Colon (tissue), 2 donors: ENCODE data around the gene SELENOM.

Experiments
- FAIRE-seq: peaks from 2 replicates; lab custom pipeline; 2012; peaks lifted over from hg19 to GRCh38; lab: Jason Lieb, UNC
- donor health status: control.
- donor health status: control.

The SELENOM gene

GRCh38 chr22:31107178-31107893 is at the start of gene SELENOM:
SELENOM (minus strand) TSS chr22:31107568; CDS start chr22:31107505, 63 bp downstream.
- no peak for FAIRE-seq

GRCh38 chr22:31155422-31155821 is 48.1 kb upstream of the SELENOM start:
- no peak for FAIRE-seq

GRCh38 chr22:31154975-31155374 is 47.6 kb upstream of the SELENOM start:
- no peak for FAIRE-seq

GRCh38 chr22:31153357-31153756 is 46.0 kb upstream of the SELENOM start:
- FAIRE-seq = no peak

GRCh38 chr22:31151872-31152271 is 44.5 kb upstream of the SELENOM start:
- FAIRE-seq = no peak

GRCh38 chr22:31150615-31151014 is 43.2 kb upstream of the SELENOM start:
- no peak for FAIRE-seq

GRCh38 chr22:31148953-31149627 is 41.7 kb upstream of the SELENOM start:
- FAIRE-seq = no peak

GRCh38 chr22:31148488-31148887 is 41.1 kb upstream of the SELENOM start:
- no peak for FAIRE-seq

- no peak for FAIRE-seq
Observed at GRCh38 chr22:31144223-31144622, 36.9 kb upstream of the SELENOM start.

GRCh38 chr22:31143537-31143936 is 36.2 kb upstream of the SELENOM start:
- no peak for FAIRE-seq

- FAIRE-seq = no peak
Observed at GRCh38 chr22:31143038-31143437, 35.7 kb upstream of the SELENOM start.

- no peak for FAIRE-seq
Observed at GRCh38 chr22:31142285-31142684, 34.9 kb upstream of the SELENOM start.

- FAIRE-seq = no peak
Observed at GRCh38 chr22:31141551-31141950, 34.2 kb upstream of the SELENOM start.

GRCh38 chr22:31140746-31141145 is 33.4 kb upstream of the SELENOM start:
- FAIRE-seq = no peak

GRCh38 chr22:31139866-31140716 is 32.7 kb upstream of the SELENOM start, which contains the start of gene PLA2G3:
PLA2G3 (minus strand) TSS chr22:31140508; CDS start chr22:31140354, 154 bp downstream.
- no peak for FAIRE-seq

GRCh38 chr22:31139066-31139465 is 31.7 kb upstream of the SELENOM start:
- no peak for FAIRE-seq

GRCh38 chr22:31138126-31138525 is 30.8 kb upstream of the SELENOM start:
- no peak for FAIRE-seq

GRCh38 chr22:31137721-31138120 is 30.4 kb upstream of the SELENOM start:
- FAIRE-seq = no peak

GRCh38 chr22:31136711-31137110 is 29.3 kb upstream of the SELENOM start:
- no peak for FAIRE-seq

- FAIRE-seq = no peak
Observed at GRCh38 chr22:31136155-31136554, 28.8 kb upstream of the SELENOM start.

- FAIRE-seq = no peak
Observed at GRCh38 chr22:31135706-31136105, 28.3 kb upstream of the SELENOM start.

GRCh38 chr22:31134688-31135087 is 27.3 kb upstream of the SELENOM start:
- no peak for FAIRE-seq

GRCh38 chr22:31133911-31134310 is 26.5 kb upstream of the SELENOM start:
- FAIRE-seq = no peak
